PC-9 (cell line): ENCODE measurements around the gene TMEM25. TPM values are rescaled to one million over a fixed set of nuclear protein-coding genes. Genes with fewer than 3 reads are reported as not detected.

Source experiments
- BruUV-seq: library from RNA; stranded (reverse); fragments of 400-500 nt; replicated peaks from 2 replicates; lab custom pipeline; 2021; lab: Mats Ljungman, UMichigan
- CTCF ChIA-PET: fragments of 300-600 bp; sonication (Branson Sonifier 250); formaldehyde crosslinking; loops from one replicate; lab custom pipeline; 2022; ENCODE audit warnings: antibody characterized with exemption; lab: Charles Lee
- POLR2A ChIA-PET: fragments of 300-600 bp; sonication (Branson Sonifier 250); formaldehyde crosslinking; loops from one replicate; lab custom pipeline; 2022; ENCODE audit warnings: antibody characterized with exemption; ENCODE audit not compliant: unreplicated experiment; lab: Charles Lee
- DNase-seq, 2 experiments: peaks; one replicate each; pipeline versions ENCODE4 v3.0.0 to v3.0.0-alpha.2; 2015 to 2022; ENCODE audit warnings: mixed read lengths in 1 of 2
- H2AFZ ChIP-seq: fragments of 200-600 bp; sonication (generic); 2 replicates; pipeline ENCODE4 v1.8.1; 2017; ENCODE audit warnings: antibody characterized with exemption
- H3F3A ChIP-seq: fragments of 200-600 bp; sonication (generic); 2 replicates; pipeline ENCODE4 v1.8.1; 2017; ENCODE audit warnings: antibody characterized with exemption, mild to moderate bottlenecking, low read depth; ENCODE audit not compliant: insufficient read depth
- H3K27ac ChIP-seq: fragments of 200-600 bp; sonication (generic); 2 replicates; pipeline ENCODE4 v1.6.1; 2016; ENCODE audit warnings: mixed run types
- H3K27me3 ChIP-seq: fragments of 200-600 bp; sonication (generic); 2 replicates; pipeline ENCODE4 v1.6.1; 2016; ENCODE audit warnings: low read depth, mixed run types; ENCODE audit not compliant: insufficient read depth
- H3K36me3 ChIP-seq: fragments of 200-600 bp; sonication (generic); 2 replicates; pipeline ENCODE4 v1.6.1; 2016; ENCODE audit warnings: low read depth, mixed run types
- H3K4me1 ChIP-seq: fragments of 200-600 bp; sonication (generic); replicated peaks from 2 replicates; pipeline ENCODE4 v1.6.1; 2016; ENCODE audit warnings: mixed run types; ENCODE audit not compliant: insufficient read depth
- H3K4me2 ChIP-seq: fragments of 200-600 bp; sonication (generic); 2 replicates; pipeline ENCODE4 v1.6.1; 2017; ENCODE audit warnings: mixed run types
- H3K4me3 ChIP-seq: fragments of 200-600 bp; sonication (generic); 2 replicates; pipeline ENCODE4 v1.6.1; 2016; ENCODE audit warnings: mixed run types
- H3K79me2 ChIP-seq: fragments of 200-600 bp; sonication (generic); 2 replicates; pipeline ENCODE4 v1.6.1; 2017; ENCODE audit warnings: low read depth, mixed run types
- H3K9me2 ChIP-seq: fragments of 200-600 bp; sonication (generic); 2 replicates; pipeline ENCODE4 v1.8.1; 2017; ENCODE audit warnings: mild to moderate bottlenecking; ENCODE audit not compliant: insufficient read depth
- H3K9me3 ChIP-seq: fragments of 200-600 bp; sonication (generic); 2 replicates; pipeline ENCODE4 v1.8.1; 2016; ENCODE audit warnings: low read depth; ENCODE audit not compliant: insufficient read depth
- H4K20me1 ChIP-seq: fragments of 200-600 bp; sonication (generic); 2 replicates; pipeline ENCODE4 v1.8.1; 2017; ENCODE audit not compliant: insufficient read depth
- EZH2 ChIP-seq: fragments of 200-600 bp; sonication (generic); IDR thresholded peaks from 2 replicates; pipeline ENCODE4 v1.8.0; 2017; ENCODE audit warnings: antibody characterized with exemption, low read depth
- intact Hi-C: fragments of 100-400 bp; cut with micrococcal nuclease; formaldehyde crosslinking; loops from one replicate; pipeline ENCODE4 v1.10.0; 2022; ENCODE audit not compliant: unreplicated experiment
- total RNA-seq: library from RNA; stranded (reverse); gene quantifications from 2 replicates; pipeline ENCODE4 v1.2.3, GENCODE V29; 2021
- TF ChIP-seq, protein P1 (sequence below): fragments of 200-600 bp; sonication (generic); conservative IDR thresholded peaks from 2 replicates; pipeline ENCODE4 v1.6.1; 2017; ENCODE audit warnings: mixed run types, antibody characterized with exemption, mild to moderate bottlenecking, moderate library complexity

TMEM25 gene
- total RNA-seq, 1 experiment from 2014 or later = 14.1 TPM

DNA sequence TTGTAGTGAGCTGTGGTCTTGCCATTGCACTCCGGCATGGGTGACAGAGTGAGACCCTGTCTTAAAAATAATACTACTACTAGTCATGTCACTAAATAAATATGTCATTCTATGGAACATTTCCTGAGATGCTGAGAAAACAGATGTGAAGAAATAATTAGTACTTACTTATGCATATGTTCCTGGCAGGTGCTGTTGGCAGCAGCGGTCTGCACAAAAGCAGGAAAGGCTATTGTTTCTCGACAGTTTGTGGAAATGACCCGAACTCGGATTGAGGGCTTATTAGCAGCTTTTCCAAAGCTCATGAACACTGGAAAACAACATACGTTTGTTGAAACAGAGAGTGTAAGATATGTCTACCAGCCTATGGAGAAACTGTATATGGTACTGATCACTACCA, 50.1 kb downstream of the TMEM25 start:
- H3K4me2 ChIP-seq = no peak overlapping the region
- BruUV-seq = no TSS peak
- POLR2A ChIA-PET = no interaction called here

More for the DNA sequence above, 50.1 kb downstream of the TMEM25 start:
- Histone ChIP-seq H3K27ac (no peak overlapping the region), H3K9me3 (no peaks in the 10 kb centered on the region), H4K20me1 (peaks cover 69% of the 10 kb centered on the region), H3K36me3 (peaks cover 29% of the 10 kb centered on the region), H3K4me1 (no peaks in the 10 kb centered on the region), H3K27me3 (no peaks in the 10 kb centered on the region), H3K4me3 (no peak overlapping the region), H2AFZ (no peak overlapping the region), H3K9me2 (no peaks in the 10 kb centered on the region), H3K79me2 (peaks cover 53% of the 10 kb centered on the region), H3F3A (no peaks in the 10 kb centered on the region)
- DNase-seq = no peak
- CTCF ChIA-PET = no interaction called here
- intact Hi-C loops = no loop called here
- TF ChIP-seq, protein P1, sequence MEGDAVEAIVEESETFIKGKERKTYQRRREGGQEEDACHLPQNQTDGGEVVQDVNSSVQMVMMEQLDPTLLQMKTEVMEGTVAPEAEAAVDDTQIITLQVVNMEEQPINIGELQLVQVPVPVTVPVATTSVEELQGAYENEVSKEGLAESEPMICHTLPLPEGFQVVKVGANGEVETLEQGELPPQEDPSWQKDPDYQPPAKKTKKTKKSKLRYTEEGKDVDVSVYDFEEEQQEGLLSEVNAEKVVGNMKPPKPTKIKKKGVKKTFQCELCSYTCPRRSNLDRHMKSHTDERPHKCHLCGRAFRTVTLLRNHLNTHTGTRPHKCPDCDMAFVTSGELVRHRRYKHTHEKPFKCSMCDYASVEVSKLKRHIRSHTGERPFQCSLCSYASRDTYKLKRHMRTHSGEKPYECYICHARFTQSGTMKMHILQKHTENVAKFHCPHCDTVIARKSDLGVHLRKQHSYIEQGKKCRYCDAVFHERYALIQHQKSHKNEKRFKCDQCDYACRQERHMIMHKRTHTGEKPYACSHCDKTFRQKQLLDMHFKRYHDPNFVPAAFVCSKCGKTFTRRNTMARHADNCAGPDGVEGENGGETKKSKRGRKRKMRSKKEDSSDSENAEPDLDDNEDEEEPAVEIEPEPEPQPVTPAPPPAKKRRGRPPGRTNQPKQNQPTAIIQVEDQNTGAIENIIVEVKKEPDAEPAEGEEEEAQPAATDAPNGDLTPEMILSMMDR = no peak
- no peak for TF ChIP-seq EZH2

Other genes with a start within 250 kb of the TMEM25 start
- not detected in 2 replicates for gene CD3E, start 226.5 kb upstream of the TMEM25 start, total RNA-seq
- gene CD3D, start 188.5 kb upstream of the TMEM25 start, total RNA-seq = not detected in 2 replicates
- not detected in 2 replicates for gene CD3G, start 186.8 kb upstream of the TMEM25 start, total RNA-seq
- gene UBE4A, start 171.6 kb upstream of the TMEM25 start, total RNA-seq = 24.9 and 30.9 TPM in 2 replicates
- gene ATP5MG, start 129.6 kb upstream of the TMEM25 start, total RNA-seq = 240 and 248 TPM in 2 replicates
- 78.7 and 80.3 TPM in 2 replicates for gene KMT2A, start 94.7 kb upstream of the TMEM25 start, total RNA-seq
- 0.41 and 1.4 TPM in 2 replicates for gene TTC36, start 3.7 kb upstream of the TMEM25 start, total RNA-seq
- 19.2 and 22.1 TPM in 2 replicates for gene IFT46, start 34.7 kb downstream of the TMEM25 start, total RNA-seq
- gene ARCN1, start 41.2 kb downstream of the TMEM25 start, total RNA-seq = 79.8 and 105 TPM in 2 replicates
- gene PHLDB1, start 76.4 kb downstream of the TMEM25 start, total RNA-seq = 122 and 125 TPM in 2 replicates
- not detected in 2 replicates for gene TREH, start 148.5 kb downstream of the TMEM25 start, total RNA-seq